Measurements from ENCODE around the gene MTHFSD.

GRCh38 chr16:86511317-86512161 is 43.5 kb downstream of the MTHFSD start:
- TF ChIP-seq CTCF (IDR thresholded peaks at IDR 0.05) (no peak), POLR2A (IDR thresholded peaks at IDR 0.05) (no peak)
